SK-N-SH (cell line): ENCODE measurements around the gene ARID4A. TPM values are rescaled to one million over a fixed set of nuclear protein-coding genes. Genes with fewer than 3 reads are reported as not detected.

Source experiments
- CTCF ChIA-PET: fragments of 300-600, 350-600 bp; formaldehyde crosslinking; extraction: SDS; loops from one replicate; lab custom pipeline; 2021; lab: Yijun Ruan, JAX
- POLR2A ChIA-PET: fragments of 350-600 bp; sonication (Branson Sonifier 250); formaldehyde crosslinking; extraction: SDS; loops from one replicate; lab custom pipeline; 2020; ENCODE audit warnings: antibody characterized with exemption, inconsistent platforms; lab: Yijun Ruan, JAX
- DNase-seq: peaks from one replicate; pipeline ENCODE4 v3.0.0; 2012
- H2AFZ ChIP-seq: fragments of 200-600 bp; sonication (generic); 2 replicates; pipeline ENCODE4 v1.8.1; 2016; ENCODE audit warnings: antibody characterized with exemption, mild to moderate bottlenecking, low read depth
- H3F3A ChIP-seq: fragments of 200-600 bp; sonication (generic); replicated peaks from 2 replicates; pipeline ENCODE3; 2016; ENCODE audit warnings: antibody characterized with exemption, mild to moderate bottlenecking; ENCODE audit not compliant: insufficient read depth
- H3K27ac ChIP-seq, 2 experiments: fragments of 200-500 bp in 1 of 2; fragments of 200-600 bp in 1 of 2; sonication (Bioruptor generic) in 1 of 2; sonication (generic), shearing (Covaris generic) in 1 of 2; 2 replicates each; pipeline versions ENCODE4 v1.5.1 to v1.6.1; 2014 to 2016; ENCODE audit warnings: low read depth in 2 of 2, inconsistent platforms in 1 of 2, low read length in 1 of 2, mild to moderate bottlenecking in 1 of 2, mixed read lengths in 1 of 2
- H3K27me3 ChIP-seq: fragments of 200-600 bp; sonication (generic), shearing (Covaris generic); 2 replicates; pipeline ENCODE4 v1.6.1; 2016; ENCODE audit warnings: mixed run types; ENCODE audit not compliant: insufficient read depth
- H3K36me3 ChIP-seq, 2 experiments: fragments of 200-500 bp in 1 of 2; fragments of 200-600 bp in 1 of 2; sonication (Bioruptor generic) in 1 of 2; sonication (generic) in 1 of 2; replicated peaks in 1 of 2; 2 replicates each; pipeline versions ENCODE3 to v1.5.1; 2014 to 2016; ENCODE audit warnings: low read length in 1 of 2, mild to moderate bottlenecking in 1 of 2; ENCODE audit not compliant: insufficient read depth in 2 of 2, control insufficient read depth in 1 of 2
- H3K4me1 ChIP-seq, 2 experiments: fragments of 200-500 bp in 1 of 2; fragments of 200-600 bp in 1 of 2; sonication (Bioruptor generic) in 1 of 2; sonication (generic), shearing (Covaris generic) in 1 of 2; 2 replicates each; pipeline versions ENCODE4 v1.5.1 to v1.6.1; 2014 to 2016; ENCODE audit warnings: low read depth in 1 of 2, low read length in 1 of 2, mixed run types in 1 of 2; ENCODE audit not compliant: insufficient read depth in 2 of 2, control insufficient read depth in 1 of 2
- H3K4me2 ChIP-seq: fragments of 200-600 bp; sonication (generic), shearing (Covaris generic); 2 replicates; pipeline ENCODE4 v1.6.1; 2017; ENCODE audit warnings: mixed run types
- H3K4me3 ChIP-seq, 2 experiments: fragments of 200-500 bp in 1 of 2; fragments of 200-600 bp in 1 of 2; sonication (Bioruptor generic) in 1 of 2; sonication (generic), shearing (Covaris generic) in 1 of 2; 2 replicates each; pipeline versions ENCODE4 v1.5.1 to v1.8.1; 2014 to 2016; ENCODE audit warnings: low read depth in 2 of 2, inconsistent platforms in 1 of 2, low read length in 1 of 2, mild to moderate bottlenecking in 1 of 2, mixed read lengths in 1 of 2, moderate library complexity in 1 of 2
- H3K79me2 ChIP-seq: fragments of 200-600 bp; sonication (generic); 2 replicates; pipeline ENCODE4 v1.8.1; 2017; ENCODE audit warnings: mild to moderate bottlenecking; ENCODE audit not compliant: insufficient read depth
- H3K9ac ChIP-seq: fragments of 200-600 bp; sonication (generic); 2 replicates; pipeline ENCODE4 v1.6.1; 2017; ENCODE audit warnings: mixed run types
- H3K9me2 ChIP-seq: fragments of 200-600 bp; sonication (generic); 2 replicates; pipeline ENCODE4 v1.6.1; 2017; ENCODE audit warnings: mixed run types
- H3K9me3 ChIP-seq: fragments of 200-600 bp; sonication (generic); 2 replicates; pipeline ENCODE4 v1.6.1; 2017; ENCODE audit warnings: mixed run types, mild to moderate bottlenecking, moderate library complexity
- H4K20me1 ChIP-seq: fragments of 200-600 bp; sonication (generic); 2 replicates; pipeline ENCODE4 v1.6.1; 2017; ENCODE audit warnings: mild to moderate bottlenecking, mixed run types; ENCODE audit not compliant: insufficient read depth
- CHD2 ChIP-seq: fragments of 150-350 bp; IDR thresholded peaks from 2 replicates; pipeline ENCODE4 v1.6.1; 2018; ENCODE audit warnings: low read length; ENCODE audit not compliant: partially characterized antibody
- ELF1 ChIP-seq: IDR thresholded peaks from 2 replicates; pipeline ENCODE4 v1.4.0; 2012
- EP300 ChIP-seq, 2 experiments: IDR thresholded peaks; 2 replicates each; pipeline versions ENCODE4 v1.4.0 to v1.6.1; 2012; ENCODE audit warnings: borderline replicate concordance in 1 of 2, low read depth in 1 of 2, low read length in 1 of 2
- EZH2phosphoT487 ChIP-seq: fragments of 200-600 bp; sonication (generic); IDR thresholded peaks from 2 replicates; pipeline ENCODE4 v1.6.1; 2017; ENCODE audit warnings: low read depth, mixed run types, mild to moderate bottlenecking, antibody characterized with exemption, moderate library complexity, borderline replicate concordance
- FOXM1 ChIP-seq: IDR thresholded peaks from 2 replicates; pipeline ENCODE4 v1.4.0; 2012; ENCODE audit warnings: low read depth, mild to moderate bottlenecking
- GABPA ChIP-seq: IDR thresholded peaks from 2 replicates; pipeline ENCODE4 v1.4.0; 2012; ENCODE audit warnings: low read depth, mild to moderate bottlenecking
- GATA2 ChIP-seq: sonication (generic); formaldehyde crosslinking; IDR thresholded peaks from 2 replicates; pipeline ENCODE4 v1.5.0; 2020; ENCODE audit warnings: mild to moderate bottlenecking, missing genetic modification reagents
- JUND ChIP-seq: IDR thresholded peaks from 2 replicates; pipeline ENCODE4 v1.4.0; 2012
- NFIC ChIP-seq: IDR thresholded peaks from 2 replicates; pipeline ENCODE4 v1.4.0; 2012; ENCODE audit warnings: borderline replicate concordance
- POLR2AphosphoS5 ChIP-seq: IDR thresholded peaks from 2 replicates; pipeline ENCODE4 v1.6.1; 2012; ENCODE audit warnings: low read depth, low read length
- RCOR1 ChIP-seq: fragments of 150-350 bp; IDR thresholded peaks from 2 replicates; pipeline ENCODE4 v1.6.1; 2017; ENCODE audit warnings: antibody characterized with exemption, low read length
- RFX5 ChIP-seq: IDR thresholded peaks from 2 replicates; pipeline ENCODE4 v1.6.1; 2012; ENCODE audit warnings: mild to moderate bottlenecking, improper control_type of control experiment, low read length
- RXRA ChIP-seq: IDR thresholded peaks from 2 replicates; pipeline ENCODE4 v1.4.0; 2012; ENCODE audit warnings: low read depth, mild to moderate bottlenecking, borderline replicate concordance
- SIN3A ChIP-seq: IDR thresholded peaks from 2 replicates; pipeline ENCODE4 v1.6.1; 2012; ENCODE audit warnings: low read depth, mild to moderate bottlenecking, low read length, moderate library complexity, borderline replicate concordance
- SMC3 ChIP-seq: IDR thresholded peaks from 2 replicates; pipeline ENCODE4 v1.6.1; 2012; ENCODE audit warnings: low read depth, low read length, improper control_type of control experiment
- TAF1 ChIP-seq: IDR thresholded peaks from 2 replicates; pipeline ENCODE4 v1.6.1; 2012; ENCODE audit warnings: low read depth, mild to moderate bottlenecking, low read length, moderate library complexity, borderline replicate concordance
- TEAD4 ChIP-seq: IDR thresholded peaks from 2 replicates; pipeline ENCODE4 v1.4.0; 2012; ENCODE audit warnings: mild to moderate bottlenecking, borderline replicate concordance; ENCODE audit not compliant: insufficient read depth
- YY1 ChIP-seq: IDR thresholded peaks from 2 replicates; pipeline ENCODE4 v1.4.0; 2012; ENCODE audit warnings: low read depth, mild to moderate bottlenecking
- WGBS: methylation state at CpG from one replicate; pipeline ENCODE4 v1.1.6; 2017; ENCODE audit warnings: low lambda C conversion rate; 5-methylcytosine and 5-hydroxymethylcytosine counted together
- polyA plus RNA-seq, 3 experiments: library from polyadenylated mRNA; depleted of rRNA; stranded (reverse); fragments of >200 nt; gene quantifications; 2 replicates each; pipeline ENCODE4 v1.2.3, GENCODE V29; 2012
- TF ChIP-seq, protein P1 (sequence below): IDR thresholded peaks from 2 replicates; pipeline ENCODE4 v1.4.0; 2012; ENCODE audit warnings: low read depth, borderline replicate concordance
- TF ChIP-seq, protein P2 (sequence below): fragments of 150-350 bp; IDR thresholded peaks from 2 replicates; pipeline ENCODE4 v1.6.1; 2017; ENCODE audit warnings: antibody characterized with exemption, low read length, low read depth, borderline replicate concordance
- TF ChIP-seq, protein P3 (sequence below): IDR thresholded peaks from 2 replicates; pipeline ENCODE4 v1.6.1; 2012; ENCODE audit warnings: mild to moderate bottlenecking, low read depth, low read length, moderate library complexity
- TF ChIP-seq, protein P4 (sequence below): IDR thresholded peaks from 2 replicates; pipeline ENCODE4; 2012
- TF ChIP-seq, protein P5 (sequence below): IDR thresholded peaks from 2 replicates; pipeline ENCODE4 v1.4.0; 2012; ENCODE audit warnings: low read depth
- TF ChIP-seq, protein P6 (sequence below): fragments of 150-350 bp; IDR thresholded peaks from 2 replicates; pipeline ENCODE4 v1.6.1; 2016; ENCODE audit warnings: mild to moderate bottlenecking, low read depth, low read length

ARID4A gene
- polyA plus RNA-seq, 1 of the 3 experiments (the other 2 are of a cell fraction) = 4.6 TPM

DNA sequence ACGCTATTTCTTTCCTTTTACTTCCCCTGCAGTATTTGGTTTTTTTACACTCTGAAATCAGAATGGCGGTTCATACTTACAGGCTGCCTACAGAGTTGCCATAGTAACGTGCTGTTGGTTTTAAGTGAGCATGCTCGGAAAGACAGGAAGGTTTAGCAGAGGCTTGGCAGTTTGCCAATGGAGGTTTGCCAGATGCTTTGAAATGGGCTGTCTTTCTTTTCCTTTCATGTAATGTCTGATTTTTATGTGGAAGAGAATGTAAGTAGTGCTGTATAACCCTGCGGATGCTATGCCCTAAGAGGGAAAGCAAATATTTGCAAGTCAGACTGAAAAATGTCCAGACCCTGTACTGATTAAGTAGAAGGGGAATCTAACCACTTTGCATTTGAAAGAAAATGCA, 32.8 kb downstream of the ARID4A start:
- H3K4me2 ChIP-seq = peak overlapping the region; percentile 78
- H3K27ac ChIP-seq = peak overlapping the region; percentile 80 to 98
- DNase-seq = peak; percentile 72
- ChIA-PET CTCF (no interaction called here), POLR2A (interaction anchor here (1.2 kb wide), 1 partner anchor 33 kb away, joined by 4 read pairs; the partner anchor contains the start of gene ARID4A)
- no peaks in the 10 kb centered on the region for H3K27me3 ChIP-seq
- peaks cover 47 to 49% of the 10 kb centered on the region in 2 experiments for H3K36me3 ChIP-seq
- no peaks in the 10 kb centered on the region for H4K20me1 ChIP-seq
- peaks cover 10% of the 10 kb centered on the region; the same call in 1 of the 2 replicates for H3K79me2 ChIP-seq
- 3% methylated on average over 5 of the region's 5 CpGs for WGBS
- H3K4me3 ChIP-seq = peak overlapping the region; percentile 33 to 39; a peak in 3 of 4 replicates
- H2AFZ ChIP-seq = peak overlapping the region; percentile 91
- H3K9me3 ChIP-seq = no peaks in the 10 kb centered on the region
- peaks cover 5 to 15% of the 10 kb centered on the region in 2 experiments; a peak in 3 of 4 replicates for H3K4me1 ChIP-seq
- H3K9me2 ChIP-seq = no peaks in the 10 kb centered on the region
- H3K9ac ChIP-seq = peak overlapping the region; percentile 65; the same call in 1 of the 2 replicates
- H3F3A ChIP-seq = peaks cover 12% of the 10 kb centered on the region
- TF ChIP-seq JUND (no peak), FOXM1 (no peak), GABPA (no peak), GATA2 (CRISPR knock-in tag) (no peak), POLR2AphosphoS5 (peak; percentile 36; the same call in 1 of the 2 replicates), SIN3A (no peak), SMC3 (no peak), YY1 (peak; percentile 31; the same call in 1 of the 2 replicates), RXRA (no peak), TAF1 (no peak), RCOR1 (no peak; the same call in 1 of the 2 replicates), EZH2phosphoT487 (no peak), EP300 (IDR thresholded peaks at IDR 0.05; ENCODE audit: borderline replicate concordance in 1 of 2, low read depth in 1 of 2, low read length in 1 of 2) (peak in 1 of 2 experiments; percentile 23; a peak in 1 of 4 replicates), TEAD4 (no peak), ELF1 (no peak), RFX5 (peak; percentile 70; the same call in 1 of the 2 replicates), NFIC (peak; percentile 94), CHD2 (peak; percentile 55)
- TF ChIP-seq, protein P1, sequence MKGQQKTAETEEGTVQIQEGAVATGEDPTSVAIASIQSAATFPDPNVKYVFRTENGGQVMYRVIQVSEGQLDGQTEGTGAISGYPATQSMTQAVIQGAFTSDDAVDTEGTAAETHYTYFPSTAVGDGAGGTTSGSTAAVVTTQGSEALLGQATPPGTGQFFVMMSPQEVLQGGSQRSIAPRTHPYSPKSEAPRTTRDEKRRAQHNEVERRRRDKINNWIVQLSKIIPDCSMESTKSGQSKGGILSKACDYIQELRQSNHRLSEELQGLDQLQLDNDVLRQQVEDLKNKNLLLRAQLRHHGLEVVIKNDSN = no peak
- TF ChIP-seq, protein P2, sequence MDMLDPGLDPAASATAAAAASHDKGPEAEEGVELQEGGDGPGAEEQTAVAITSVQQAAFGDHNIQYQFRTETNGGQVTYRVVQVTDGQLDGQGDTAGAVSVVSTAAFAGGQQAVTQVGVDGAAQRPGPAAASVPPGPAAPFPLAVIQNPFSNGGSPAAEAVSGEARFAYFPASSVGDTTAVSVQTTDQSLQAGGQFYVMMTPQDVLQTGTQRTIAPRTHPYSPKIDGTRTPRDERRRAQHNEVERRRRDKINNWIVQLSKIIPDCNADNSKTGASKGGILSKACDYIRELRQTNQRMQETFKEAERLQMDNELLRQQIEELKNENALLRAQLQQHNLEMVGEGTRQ = no peak
- TF ChIP-seq, protein P3, sequence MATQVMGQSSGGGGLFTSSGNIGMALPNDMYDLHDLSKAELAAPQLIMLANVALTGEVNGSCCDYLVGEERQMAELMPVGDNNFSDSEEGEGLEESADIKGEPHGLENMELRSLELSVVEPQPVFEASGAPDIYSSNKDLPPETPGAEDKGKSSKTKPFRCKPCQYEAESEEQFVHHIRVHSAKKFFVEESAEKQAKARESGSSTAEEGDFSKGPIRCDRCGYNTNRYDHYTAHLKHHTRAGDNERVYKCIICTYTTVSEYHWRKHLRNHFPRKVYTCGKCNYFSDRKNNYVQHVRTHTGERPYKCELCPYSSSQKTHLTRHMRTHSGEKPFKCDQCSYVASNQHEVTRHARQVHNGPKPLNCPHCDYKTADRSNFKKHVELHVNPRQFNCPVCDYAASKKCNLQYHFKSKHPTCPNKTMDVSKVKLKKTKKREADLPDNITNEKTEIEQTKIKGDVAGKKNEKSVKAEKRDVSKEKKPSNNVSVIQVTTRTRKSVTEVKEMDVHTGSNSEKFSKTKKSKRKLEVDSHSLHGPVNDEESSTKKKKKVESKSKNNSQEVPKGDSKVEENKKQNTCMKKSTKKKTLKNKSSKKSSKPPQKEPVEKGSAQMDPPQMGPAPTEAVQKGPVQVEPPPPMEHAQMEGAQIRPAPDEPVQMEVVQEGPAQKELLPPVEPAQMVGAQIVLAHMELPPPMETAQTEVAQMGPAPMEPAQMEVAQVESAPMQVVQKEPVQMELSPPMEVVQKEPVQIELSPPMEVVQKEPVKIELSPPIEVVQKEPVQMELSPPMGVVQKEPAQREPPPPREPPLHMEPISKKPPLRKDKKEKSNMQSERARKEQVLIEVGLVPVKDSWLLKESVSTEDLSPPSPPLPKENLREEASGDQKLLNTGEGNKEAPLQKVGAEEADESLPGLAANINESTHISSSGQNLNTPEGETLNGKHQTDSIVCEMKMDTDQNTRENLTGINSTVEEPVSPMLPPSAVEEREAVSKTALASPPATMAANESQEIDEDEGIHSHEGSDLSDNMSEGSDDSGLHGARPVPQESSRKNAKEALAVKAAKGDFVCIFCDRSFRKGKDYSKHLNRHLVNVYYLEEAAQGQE = no peak
- TF ChIP-seq, protein P4, sequence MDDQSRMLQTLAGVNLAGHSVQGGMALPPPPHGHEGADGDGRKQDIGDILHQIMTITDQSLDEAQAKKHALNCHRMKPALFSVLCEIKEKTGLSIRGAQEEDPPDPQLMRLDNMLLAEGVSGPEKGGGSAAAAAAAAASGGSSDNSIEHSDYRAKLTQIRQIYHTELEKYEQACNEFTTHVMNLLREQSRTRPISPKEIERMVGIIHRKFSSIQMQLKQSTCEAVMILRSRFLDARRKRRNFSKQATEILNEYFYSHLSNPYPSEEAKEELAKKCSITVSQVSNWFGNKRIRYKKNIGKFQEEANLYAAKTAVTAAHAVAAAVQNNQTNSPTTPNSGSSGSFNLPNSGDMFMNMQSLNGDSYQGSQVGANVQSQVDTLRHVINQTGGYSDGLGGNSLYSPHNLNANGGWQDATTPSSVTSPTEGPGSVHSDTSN = 0 out of 2 replicates have a peak, but pooled peaks have one; percentile 13
- TF ChIP-seq, protein P5, sequence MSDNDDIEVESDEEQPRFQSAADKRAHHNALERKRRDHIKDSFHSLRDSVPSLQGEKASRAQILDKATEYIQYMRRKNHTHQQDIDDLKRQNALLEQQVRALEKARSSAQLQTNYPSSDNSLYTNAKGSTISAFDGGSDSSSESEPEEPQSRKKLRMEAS = no peak
- TF ChIP-seq, protein P6, sequence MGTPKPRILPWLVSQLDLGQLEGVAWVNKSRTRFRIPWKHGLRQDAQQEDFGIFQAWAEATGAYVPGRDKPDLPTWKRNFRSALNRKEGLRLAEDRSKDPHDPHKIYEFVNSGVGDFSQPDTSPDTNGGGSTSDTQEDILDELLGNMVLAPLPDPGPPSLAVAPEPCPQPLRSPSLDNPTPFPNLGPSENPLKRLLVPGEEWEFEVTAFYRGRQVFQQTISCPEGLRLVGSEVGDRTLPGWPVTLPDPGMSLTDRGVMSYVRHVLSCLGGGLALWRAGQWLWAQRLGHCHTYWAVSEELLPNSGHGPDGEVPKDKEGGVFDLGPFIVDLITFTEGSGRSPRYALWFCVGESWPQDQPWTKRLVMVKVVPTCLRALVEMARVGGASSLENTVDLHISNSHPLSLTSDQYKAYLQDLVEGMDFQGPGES = no peak
